BLaER1 treated with 17β-estradiol and CSF1 and Interleukin-3, amounts not matched to agents 10 nM and 100 nM (cell line): ENCODE data around the gene NT5DC1.

Experiments
- H3K27ac ChIP-seq, 11 experiments: shearing (Covaris generic); formaldehyde crosslinking; 2 replicates each; pipeline ENCODE4 v1.8.1; 2022
- H3K27me3 ChIP-seq, 11 experiments: shearing (Covaris generic); formaldehyde crosslinking; 2 replicates each; pipeline ENCODE4 v1.8.1; 2022
- H3K36me3 ChIP-seq, 11 experiments: shearing (Covaris generic); formaldehyde crosslinking; 2 replicates each; pipeline ENCODE4 v1.8.1; 2022
- H3K4me1 ChIP-seq, 10 experiments: shearing (Covaris generic); formaldehyde crosslinking; 2 replicates each; pipeline ENCODE4 v1.8.1; 2022
- H3K4me2 ChIP-seq, 11 experiments: shearing (Covaris generic); formaldehyde crosslinking; 2 replicates each; pipeline ENCODE4 v1.8.1; 2022
- H3K4me3 ChIP-seq, 10 experiments: shearing (Covaris generic); formaldehyde crosslinking; 2 replicates each; pipeline ENCODE4 v1.8.1; 2022
- H3K9ac ChIP-seq, 11 experiments: shearing (Covaris generic); formaldehyde crosslinking; 2 replicates each; pipeline ENCODE4 v1.8.1; 2022
- H3K9me3 ChIP-seq, 11 experiments: shearing (Covaris generic); formaldehyde crosslinking; replicated peaks in 1 of 11; 2 replicates each; pipeline ENCODE4 v1.8.1; 2022
- H4K20me1 ChIP-seq, 11 experiments: shearing (Covaris generic); formaldehyde crosslinking; 2 replicates each; pipeline ENCODE4 v1.8.1; 2022
- Cebpa-rat ChIP-seq, 11 experiments: shearing (Covaris generic); IDR thresholded peaks; 2 replicates each; pipeline ENCODE4 v1.8.1; 2022

The NT5DC1 gene

GRCh38 chr6:116206231-116206903 lies 105.7 kb downstream of the NT5DC1 start:
- Histone ChIP-seq H3K9me3 (no peaks in the 10 kb centered on the region), H3K27me3 (no peaks in the 10 kb centered on the region), H3K4me1 (peaks cover 0 to 11% (median 8%) of the 10 kb centered on the region in 10 experiments; a peak in 11 of 20 replicates), H3K27ac (peak overlapping the region in 1 of 11 experiments; percentile 38; a peak in 2 of 22 replicates), H3K4me2 (peak overlapping the region in 6 of 11 experiments; percentile 6 to 44 (median 30); a peak in 7 of 22 replicates), H3K36me3 (no peaks in the 10 kb centered on the region), H4K20me1 (no peaks in the 10 kb centered on the region), H3K4me3 (no peak overlapping the region), H3K9ac (no peak overlapping the region)
- TF ChIP-seq Cebpa-rat (IDR thresholded peaks at IDR 0.05): no peak

- Histone ChIP-seq H3K27me3 (no peaks in the 10 kb centered on the region), H3K9ac (no peak overlapping the region), H4K20me1 (no peaks in the 10 kb centered on the region), H3K27ac (no peak overlapping the region), H3K9me3 (no peaks in the 10 kb centered on the region), H3K4me1 (peaks cover 0 to 11% (median 8%) of the 10 kb centered on the region in 10 experiments; a peak in 11 of 20 replicates), H3K36me3 (no peaks in the 10 kb centered on the region), H3K4me3 (no peak overlapping the region), H3K4me2 (no peak overlapping the region)
- TF ChIP-seq Cebpa-rat (IDR thresholded peaks at IDR 0.05): no peak
Measured at GRCh38 chr6:116208056-116208785, 107.6 kb downstream of the NT5DC1 start.

- Histone ChIP-seq H3K4me1 (peaks cover 0 to 13% (median 8%) of the 10 kb centered on the region in 10 experiments; a peak in 11 of 20 replicates), H3K9me3 (no peaks in the 10 kb centered on the region), H3K4me3 (no peak overlapping the region), H3K4me2 (no peak overlapping the region), H3K36me3 (no peaks in the 10 kb centered on the region), H3K9ac (no peak overlapping the region), H4K20me1 (no peaks in the 10 kb centered on the region), H3K27me3 (no peaks in the 10 kb centered on the region), H3K27ac (no peak overlapping the region)
- TF ChIP-seq Cebpa-rat (IDR thresholded peaks at IDR 0.05): no peak
Measured at GRCh38 chr6:116210316-116210715, 109.7 kb downstream of the NT5DC1 start.

GRCh38 chr6:116210750-116211425 lies 110.2 kb downstream of the NT5DC1 start:
- Histone ChIP-seq H3K4me3 (no peak overlapping the region), H3K4me1 (peaks cover 0 to 16% (median 6%) of the 10 kb centered on the region in 10 experiments; a peak in 11 of 20 replicates), H3K9ac (no peak overlapping the region), H3K27ac (no peak overlapping the region), H3K36me3 (no peaks in the 10 kb centered on the region), H3K4me2 (no peak overlapping the region), H4K20me1 (no peaks in the 10 kb centered on the region), H3K9me3 (no peaks in the 10 kb centered on the region), H3K27me3 (no peaks in the 10 kb centered on the region)
- no peak for TF ChIP-seq Cebpa-rat (IDR thresholded peaks at IDR 0.05)

- no peak overlapping the region for H3K9ac ChIP-seq
- no peaks in the 10 kb centered on the region for H3K27me3 ChIP-seq
- no peaks in the 10 kb centered on the region for H4K20me1 ChIP-seq
- no peak overlapping the region for H3K27ac ChIP-seq
- no peaks in the 10 kb centered on the region for H3K9me3 ChIP-seq
- H3K36me3 ChIP-seq: no peaks in the 10 kb centered on the region
- no peak for TF ChIP-seq Cebpa-rat (IDR thresholded peaks at IDR 0.05)
- H3K4me3 ChIP-seq: no peak overlapping the region
- 0 out of 20 replicates have a peak, but pooled peaks cover 0 to 8% (median 0%) of the 10 kb centered on the region in 10 experiments for H3K4me1 ChIP-seq
- no peak overlapping the region for H3K4me2 ChIP-seq
Measured at GRCh38 chr6:116214681-116215080, 114.0 kb downstream of the NT5DC1 start.

- no peak overlapping the region for H3K4me3 ChIP-seq
- H3K4me1 ChIP-seq: 0 out of 20 replicates have a peak, but pooled peaks cover 0 to 8% (median 0%) of the 10 kb centered on the region in 10 experiments
- no peak overlapping the region for H3K27ac ChIP-seq
- no peaks in the 10 kb centered on the region for H4K20me1 ChIP-seq
- no peak for TF ChIP-seq Cebpa-rat (IDR thresholded peaks at IDR 0.05)
- no peaks in the 10 kb centered on the region for H3K9me3 ChIP-seq
- H3K36me3 ChIP-seq: no peaks in the 10 kb centered on the region
- H3K4me2 ChIP-seq: no peak overlapping the region
- no peak overlapping the region for H3K9ac ChIP-seq
- H3K27me3 ChIP-seq: no peaks in the 10 kb centered on the region
Measured at GRCh38 chr6:116215414-116215813, 114.8 kb downstream of the NT5DC1 start.

GRCh38 chr6:116217069-116217468 lies 116.4 kb downstream of the NT5DC1 start:
- peak overlapping the region in 3 of 11 experiments; percentile 12 to 59 (median 40); a peak in 3 of 22 replicates for H3K27ac ChIP-seq
- H3K27me3 ChIP-seq: no peaks in the 10 kb centered on the region
- no peaks in the 10 kb centered on the region for H3K9me3 ChIP-seq
- no peak for TF ChIP-seq Cebpa-rat (IDR thresholded peaks at IDR 0.05)
- no peaks in the 10 kb centered on the region for H4K20me1 ChIP-seq
- H3K9ac ChIP-seq: no peak overlapping the region
- H3K36me3 ChIP-seq: peaks cover 0 to 9% (median 0%) of the 10 kb centered on the region in 11 experiments; a peak in 3 of 22 replicates
- H3K4me3 ChIP-seq: no peak overlapping the region
- H3K4me2 ChIP-seq: no peak overlapping the region
- 0 out of 20 replicates have a peak, but pooled peaks cover 0 to 8% (median 0%) of the 10 kb centered on the region in 10 experiments for H3K4me1 ChIP-seq

- Histone ChIP-seq H3K4me3 (no peak overlapping the region), H3K36me3 (peaks cover 0 to 14% (median 0%) of the 10 kb centered on the region in 11 experiments; a peak in 4 of 22 replicates), H4K20me1 (no peaks in the 10 kb centered on the region), H3K9ac (no peak overlapping the region), H3K4me1 (0 out of 20 replicates have a peak, but pooled peaks cover 0 to 8% (median 0%) of the 10 kb centered on the region in 10 experiments), H3K27ac (no peak overlapping the region), H3K9me3 (no peaks in the 10 kb centered on the region), H3K27me3 (no peaks in the 10 kb centered on the region), H3K4me2 (no peak overlapping the region)
- TF ChIP-seq Cebpa-rat (IDR thresholded peaks at IDR 0.05): no peak
Measured at GRCh38 chr6:116218172-116218633, 117.5 kb downstream of the NT5DC1 start.

GRCh38 chr6:116218866-116219265 lies 118.2 kb downstream of the NT5DC1 start:
- no peaks in the 10 kb centered on the region for H4K20me1 ChIP-seq
- no peak overlapping the region for H3K4me3 ChIP-seq
- no peak overlapping the region for H3K9ac ChIP-seq
- TF ChIP-seq Cebpa-rat (IDR thresholded peaks at IDR 0.05): no peak
- no peak overlapping the region for H3K27ac ChIP-seq
- H3K27me3 ChIP-seq: no peaks in the 10 kb centered on the region
- H3K36me3 ChIP-seq: peaks cover 0 to 17% (median 0%) of the 10 kb centered on the region in 11 experiments; a peak in 4 of 22 replicates
- H3K9me3 ChIP-seq: no peaks in the 10 kb centered on the region
- H3K4me2 ChIP-seq: no peak overlapping the region
- 0 out of 20 replicates have a peak, but pooled peaks cover 0 to 8% (median 0%) of the 10 kb centered on the region in 10 experiments for H3K4me1 ChIP-seq
